ENCODE data around the gene ARSB.
"Not testable (repeated sequence)": the region's sequence is repeated elsewhere in the genome, so short reads cannot be mapped to it uniquely, and the experiment has no call there.

The ARSB gene

DNA sequence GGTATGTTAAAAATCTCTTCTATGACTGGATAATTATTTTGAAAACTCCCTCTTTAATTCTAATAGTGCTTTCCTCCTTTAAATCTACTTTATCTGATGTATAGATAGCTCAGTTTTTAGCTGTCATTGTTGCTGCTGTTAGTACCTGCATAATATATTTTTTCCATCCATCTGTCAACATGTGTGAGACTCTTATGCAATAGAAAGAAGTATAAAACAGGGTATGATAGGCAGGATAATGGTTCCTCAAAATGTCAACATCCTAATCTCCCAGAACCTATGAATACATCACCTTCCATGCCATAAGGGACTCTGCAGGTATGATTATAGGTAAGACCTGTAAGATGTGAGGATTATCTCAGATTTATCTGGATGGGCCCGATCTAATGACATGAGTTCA is 199.7 kb downstream of the ARSB start:
- DNase-seq (ENCODE audit: insufficient read length, low spot score): no peak
- FAIRE-seq: no peak

- FAIRE-seq (no peak), DNase-seq (ENCODE audit: insufficient read length, low spot score) (no peak)
Observed at GRCh38 chr5:78783434-78784130, 201.5 kb downstream of the ARSB start.

DNA sequence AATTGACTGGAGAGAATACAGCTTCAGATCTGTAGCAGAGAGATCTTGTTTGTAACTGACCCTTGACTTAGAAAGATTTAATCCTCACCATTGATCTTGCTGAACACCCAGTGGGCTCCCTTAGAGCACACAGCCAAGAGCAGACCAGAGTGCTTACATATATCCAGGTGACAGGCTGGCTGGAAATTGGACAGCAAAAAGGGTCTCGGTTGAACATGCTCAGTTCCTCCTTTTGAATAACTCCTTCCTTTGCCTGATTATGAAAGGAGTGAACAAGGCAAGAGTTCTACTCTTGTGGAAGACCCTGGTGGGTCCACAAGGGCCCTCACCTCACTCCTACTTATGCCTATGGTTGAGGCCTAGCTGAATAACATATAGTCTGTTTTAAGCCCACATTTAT is 202.4 kb downstream of the ARSB start:
- FAIRE-seq (no peak), DNase-seq (ENCODE audit: insufficient read length, low spot score) (no peak)

DNA sequence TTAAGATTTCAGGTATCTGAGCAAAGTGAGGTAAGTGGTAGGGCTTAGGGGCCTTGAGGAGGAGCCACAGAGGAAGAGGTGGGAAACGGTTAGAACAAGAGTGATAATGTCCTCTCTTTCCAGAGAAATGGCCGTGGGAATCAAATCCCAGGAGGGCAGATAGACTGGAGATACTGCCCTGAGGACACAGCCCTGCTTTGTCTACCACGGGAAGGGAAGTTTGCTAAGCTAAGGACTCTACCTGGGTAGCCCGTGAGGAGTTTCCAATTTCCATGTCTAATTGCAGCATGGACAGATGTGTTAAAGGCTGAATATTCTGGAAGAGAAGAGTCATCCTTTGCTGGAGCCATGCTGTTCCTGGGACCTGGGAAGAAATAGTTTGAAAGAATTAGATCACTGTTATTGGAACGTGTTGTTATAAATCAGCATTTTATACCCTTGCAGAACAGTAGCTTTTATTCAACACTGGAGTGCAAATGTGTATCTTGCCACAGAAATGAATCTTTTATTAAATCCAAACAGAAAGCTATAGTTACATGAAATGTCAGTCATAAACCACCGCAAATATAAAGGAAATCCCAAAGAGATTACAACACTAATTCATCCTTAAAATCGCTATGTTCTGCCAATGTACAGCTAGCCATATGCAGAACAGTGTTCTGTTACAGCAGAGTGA is 203.4 kb downstream of the ARSB start:
- FAIRE-seq (no peak), DNase-seq (ENCODE audit: insufficient read length, low spot score) (no peak)

DNA sequence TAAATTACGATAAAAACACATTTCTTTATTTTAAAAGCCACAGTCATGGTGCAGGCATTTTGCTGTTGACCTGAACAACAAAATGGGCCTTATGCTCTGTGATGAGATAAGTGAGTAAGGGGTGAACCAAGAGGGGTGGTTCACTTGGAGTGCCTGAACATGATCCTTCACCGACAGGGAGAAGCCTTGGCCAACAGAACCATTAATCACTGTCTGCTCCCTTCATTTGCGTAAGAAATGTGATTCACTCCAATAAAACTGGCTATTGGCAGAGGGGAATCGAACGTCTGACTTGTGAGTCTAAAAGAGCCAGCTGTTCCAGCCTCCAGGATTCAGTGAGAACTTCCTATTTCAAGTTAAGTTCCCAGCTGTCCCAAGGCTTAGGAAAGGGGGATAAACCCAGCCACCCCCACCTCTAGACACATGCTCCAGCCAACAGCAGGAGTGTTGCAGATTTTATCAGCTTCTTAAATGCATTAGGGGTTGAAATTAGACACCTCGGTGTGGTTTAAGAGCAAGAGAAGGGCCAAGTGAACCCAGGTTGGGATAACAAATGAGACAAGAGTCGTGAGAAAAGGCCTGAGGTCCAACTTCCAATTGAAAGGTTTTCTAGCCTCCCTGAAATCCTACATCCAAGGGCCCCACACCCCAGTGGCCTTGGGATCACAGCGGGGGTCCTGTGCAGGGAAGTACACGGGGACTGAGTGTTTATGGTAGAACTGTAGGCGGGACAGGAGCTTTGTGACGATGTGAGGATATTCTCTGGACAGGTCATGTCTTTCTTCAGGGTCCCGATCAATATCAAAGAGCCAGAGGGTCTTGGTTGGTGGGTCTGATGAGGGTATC is 205.1 kb downstream of the ARSB start:
- FAIRE-seq: no peak
- DNase-seq (ENCODE audit: insufficient read length, low spot score): no peak

DNA sequence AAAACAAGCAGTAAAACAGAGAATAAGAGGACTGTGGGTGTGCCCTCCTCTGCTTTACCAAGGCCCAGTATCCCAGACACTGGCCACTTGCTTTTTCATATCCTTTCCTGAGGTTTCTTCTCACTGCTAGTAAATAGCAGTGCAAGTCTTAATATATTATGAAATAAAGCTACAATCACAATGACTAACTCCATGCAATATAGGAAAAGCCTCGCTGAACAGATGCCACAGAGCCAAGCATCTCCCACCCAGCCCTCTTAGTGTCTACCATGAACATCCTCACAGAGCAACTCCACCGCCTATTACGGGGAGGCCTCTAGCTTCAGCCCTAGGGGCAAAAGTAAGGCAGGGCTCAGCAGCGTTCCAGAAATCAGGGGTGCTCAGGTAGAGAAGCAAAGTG is 205.8 kb downstream of the ARSB start:
- DNase-seq (ENCODE audit: insufficient read length, low spot score): no peak
- no peak for FAIRE-seq

GRCh38 chr5:78778538-78778937 is 206.6 kb downstream of the ARSB start:
- DNase-seq (ENCODE audit: insufficient read length, low spot score) (no peak), FAIRE-seq (no peak)

- no peak for FAIRE-seq
Observed at GRCh38 chr5:78777901-78778300, 207.2 kb downstream of the ARSB start.

DNA sequence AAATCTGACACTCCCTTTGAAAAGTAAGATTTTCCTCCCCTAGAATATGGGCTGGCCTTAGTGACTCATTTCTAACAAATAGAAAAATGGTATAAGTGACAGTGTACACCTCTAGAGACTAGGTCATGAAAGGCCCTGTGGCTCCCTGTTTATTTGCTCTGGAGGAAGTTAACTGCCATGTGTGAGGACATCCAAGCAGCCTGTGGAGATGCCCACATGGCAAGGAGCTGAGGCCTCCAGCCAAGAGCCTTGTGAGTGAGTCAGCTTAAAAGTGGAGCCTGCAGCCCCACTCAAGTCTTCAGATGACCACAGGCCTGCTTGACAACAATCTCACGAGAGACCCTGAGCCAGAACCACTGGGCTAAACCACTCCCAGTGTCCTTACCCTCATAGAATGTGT is 208.5 kb downstream of the ARSB start:
- FAIRE-seq (no peak), DNase-seq (ENCODE audit: insufficient read length, low spot score) (no peak)

More at GRCh38 chr5:78777901-78778300, 207.2 kb downstream of the ARSB start:
- DNase-seq (ENCODE audit: insufficient read length, low spot score): no peak

DNA sequence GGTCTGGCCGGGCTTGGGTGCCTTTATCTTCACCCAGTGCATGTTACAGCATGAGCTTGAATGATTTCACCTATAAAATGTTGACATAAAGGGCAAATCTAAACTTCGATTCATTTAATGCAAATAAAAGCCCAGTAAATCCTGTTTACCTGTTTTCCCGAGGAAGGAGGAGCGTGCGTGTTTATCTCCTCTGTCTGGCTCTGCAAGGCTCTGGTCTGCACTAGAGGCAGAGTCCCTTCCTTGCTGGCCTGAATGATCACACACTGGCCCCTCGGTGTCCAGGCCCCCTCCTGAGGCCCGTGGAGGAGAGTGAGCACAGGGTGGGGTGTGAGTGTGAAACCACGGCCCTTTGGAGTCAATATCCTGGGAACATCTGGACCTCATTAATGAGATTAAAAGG is 211.5 kb downstream of the ARSB start:
- DNase-seq (ENCODE audit: insufficient read length, low spot score): no peak
- no peak for FAIRE-seq

GRCh38 chr5:78771260-78772205 is 213.6 kb downstream of the ARSB start:
- no peak for DNase-seq (ENCODE audit: insufficient read length, low spot score)
- peak; percentile 86 for FAIRE-seq

DNA sequence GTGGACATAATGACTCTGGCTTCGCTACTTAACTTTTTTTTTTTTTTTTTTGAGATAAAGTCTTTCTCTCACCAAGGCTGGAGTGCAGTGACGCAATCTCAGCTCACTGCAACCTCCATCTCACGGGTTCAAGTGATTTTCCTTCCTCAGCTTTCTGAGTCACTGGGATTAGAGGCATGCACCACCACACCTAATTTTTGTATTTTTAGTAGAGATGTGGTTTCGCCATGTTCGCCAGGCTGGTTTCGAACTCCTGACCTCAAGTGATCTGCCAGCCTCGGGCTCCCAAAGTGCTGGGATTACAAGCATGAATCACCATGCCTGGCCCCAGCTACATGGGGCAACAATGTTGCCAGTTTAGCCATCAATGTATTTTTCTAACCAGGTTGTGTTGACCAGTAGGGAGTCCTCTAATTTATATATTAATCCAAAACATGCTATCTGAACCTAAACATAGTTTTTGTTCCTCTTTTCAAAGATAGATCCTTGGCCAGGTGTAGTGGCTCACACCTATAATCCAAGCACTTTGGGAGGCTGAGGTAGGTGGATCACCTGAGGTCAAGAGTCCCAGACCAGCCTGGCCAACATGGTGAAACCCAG is 216.2 kb downstream of the ARSB start:
- FAIRE-seq: no peak
- DNase-seq (ENCODE audit: insufficient read length, low spot score): no peak

DNA sequence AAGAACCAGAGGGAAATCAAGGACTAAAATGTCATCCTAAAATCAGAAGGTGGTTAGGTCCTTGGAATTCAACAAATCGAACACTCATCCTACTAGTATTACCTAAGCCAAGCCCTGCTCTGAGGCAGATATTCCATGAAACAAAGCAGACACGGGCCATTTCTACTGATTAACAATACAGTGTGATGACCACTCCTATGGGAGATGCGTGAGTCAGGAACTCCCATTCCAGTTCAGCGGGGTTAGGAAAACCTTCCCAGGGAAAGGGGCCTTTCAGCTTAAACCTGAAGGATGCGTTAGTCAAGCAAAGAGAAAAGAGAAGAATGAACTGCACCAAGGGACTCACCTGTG is 218.7 kb downstream of the ARSB start:
- FAIRE-seq (no peak), DNase-seq (ENCODE audit: insufficient read length, low spot score) (no peak)

DNA sequence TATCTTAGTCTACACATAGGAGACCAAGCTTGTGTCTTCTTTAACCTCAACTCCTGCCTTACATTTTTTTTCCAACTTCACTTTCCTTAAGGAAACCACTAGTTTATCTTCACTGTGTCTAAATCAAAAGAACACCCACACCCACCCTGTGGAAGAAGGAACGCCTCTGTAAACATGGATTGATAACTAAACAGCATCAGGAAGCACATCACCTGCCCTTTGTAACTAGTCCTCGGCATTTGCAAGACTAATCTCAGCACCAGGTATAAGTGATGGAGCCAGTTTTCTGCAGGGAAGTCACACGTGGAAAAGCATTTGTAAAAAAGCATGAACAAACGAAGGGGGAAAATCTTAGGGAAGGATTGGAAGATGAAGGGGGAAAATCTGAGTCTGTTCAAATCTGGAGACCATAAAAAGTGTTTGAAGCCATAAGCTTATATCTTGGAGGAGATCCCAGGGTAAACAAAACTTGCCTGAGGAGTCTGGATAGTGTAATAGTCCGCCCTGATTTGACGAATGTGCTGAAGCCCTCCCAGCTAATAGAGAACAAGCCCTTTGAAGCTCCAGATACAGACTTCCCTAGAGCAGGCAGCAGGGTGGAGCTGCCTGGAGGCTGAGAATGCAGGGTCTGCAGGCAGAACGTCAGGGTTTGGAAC is 219.2 kb downstream of the ARSB start:
- FAIRE-seq (no peak), DNase-seq (ENCODE audit: insufficient read length, low spot score) (no peak)

DNA sequence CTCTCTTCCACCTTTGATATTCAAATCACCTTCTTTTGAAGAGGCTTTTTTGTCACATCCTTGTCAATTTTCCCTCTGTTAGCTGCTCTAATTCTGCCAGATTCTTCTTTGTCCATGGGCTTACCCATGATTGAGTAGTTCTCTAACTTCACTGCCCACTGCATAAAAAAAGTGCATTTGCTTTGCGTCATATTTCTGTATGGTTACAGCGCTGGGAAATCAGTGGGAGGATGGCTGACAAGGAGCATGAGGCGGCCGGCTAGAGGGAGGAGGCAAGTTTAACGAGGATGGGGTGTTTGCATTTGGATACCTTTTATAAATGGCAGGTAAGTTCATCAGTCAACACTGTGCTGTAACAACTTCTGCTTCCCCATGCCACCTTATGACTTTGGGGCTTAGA is 220.0 kb downstream of the ARSB start:
- no peak for DNase-seq (ENCODE audit: insufficient read length, low spot score)
- FAIRE-seq: no peak

DNA sequence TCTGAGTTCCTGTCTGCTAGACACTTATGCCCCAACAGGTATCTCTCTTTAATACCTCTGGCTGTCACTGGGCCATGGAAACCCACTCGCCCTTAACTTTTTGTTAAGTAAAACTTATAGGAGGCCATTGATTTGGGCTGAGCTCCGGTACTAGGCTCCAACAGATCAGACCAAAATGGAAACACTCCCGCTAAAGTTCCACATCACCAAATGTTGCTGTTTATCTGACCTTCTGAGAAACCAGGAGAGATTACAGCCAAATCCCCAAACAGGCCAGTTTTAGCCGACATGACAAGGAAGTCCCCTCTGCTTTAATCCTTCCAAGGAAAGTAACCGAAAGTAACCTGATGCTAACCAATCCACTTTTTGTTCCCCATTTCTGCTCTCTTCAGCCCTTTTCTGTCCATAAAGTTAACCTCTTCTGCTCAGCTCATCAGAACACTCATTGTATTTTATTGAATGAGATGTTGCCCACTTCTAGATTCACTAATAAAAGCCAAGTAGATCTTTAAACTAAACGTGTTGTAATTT is 221.4 kb downstream of the ARSB start:
- FAIRE-seq: peak; percentile 91
- no peak for DNase-seq (ENCODE audit: insufficient read length, low spot score)

DNA sequence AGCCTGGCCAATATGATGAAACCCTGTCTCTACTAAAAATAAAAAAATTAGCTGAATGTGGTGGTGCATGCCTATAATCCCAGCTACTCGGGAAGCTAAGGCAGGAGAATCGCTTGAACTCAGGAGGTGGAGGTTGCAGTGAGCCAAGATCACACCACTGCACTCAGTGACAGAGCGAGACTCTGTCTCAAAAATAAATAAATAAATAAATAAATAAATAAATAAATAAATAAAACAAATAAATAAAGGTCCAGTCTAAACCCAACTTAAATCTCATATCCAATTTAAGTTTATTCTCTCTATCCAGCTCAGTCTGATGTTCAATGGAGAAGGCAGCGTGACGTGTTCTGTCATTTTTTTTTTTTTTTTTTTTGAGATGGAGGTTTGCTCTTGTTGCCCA is 222.4 kb downstream of the ARSB start:
- FAIRE-seq; DNase-seq (ENCODE audit: insufficient read length, low spot score): not testable (repeated sequence)

- FAIRE-seq (no peak), DNase-seq (ENCODE audit: insufficient read length, low spot score) (no peak)
Observed at GRCh38 chr5:78761840-78762239, 223.3 kb downstream of the ARSB start.

DNA sequence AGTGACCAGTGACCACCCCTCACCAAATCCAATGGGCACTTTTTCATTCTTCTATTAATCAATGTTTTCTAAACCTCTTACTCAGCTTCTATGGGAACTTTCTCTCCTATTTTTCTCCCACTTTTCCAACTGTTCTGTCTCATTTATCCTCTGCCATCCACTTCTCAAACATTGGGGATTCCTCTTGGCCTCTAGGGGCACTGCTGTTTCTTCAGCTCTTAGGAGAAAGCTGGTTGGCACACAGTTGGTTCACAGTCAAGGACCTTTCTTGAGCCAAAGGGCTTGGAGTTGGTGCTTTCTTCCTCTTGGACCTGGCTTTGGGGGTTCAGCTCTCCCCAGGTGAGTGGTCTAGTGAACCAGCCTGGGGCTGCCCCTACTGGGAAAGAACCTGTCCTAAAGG is 224.3 kb downstream of the ARSB start:
- FAIRE-seq: no peak
- DNase-seq (ENCODE audit: insufficient read length, low spot score): no peak
